WI38 (cell line): ENCODE data around the gene USP24.

Source experiments
- H3K4me3 ChIP-seq: 2 replicates; pipeline ENCODE4 v1.5.1; 2011; ENCODE audit warnings: low read depth, mild to moderate bottlenecking, control low read depth, low read length
- CTCF ChIP-seq: IDR thresholded peaks from 2 replicates; pipeline ENCODE4 v1.5.1; 2012; ENCODE audit warnings: low read depth, mild to moderate bottlenecking, control low read depth, low read length

USP24 gene

DNA sequence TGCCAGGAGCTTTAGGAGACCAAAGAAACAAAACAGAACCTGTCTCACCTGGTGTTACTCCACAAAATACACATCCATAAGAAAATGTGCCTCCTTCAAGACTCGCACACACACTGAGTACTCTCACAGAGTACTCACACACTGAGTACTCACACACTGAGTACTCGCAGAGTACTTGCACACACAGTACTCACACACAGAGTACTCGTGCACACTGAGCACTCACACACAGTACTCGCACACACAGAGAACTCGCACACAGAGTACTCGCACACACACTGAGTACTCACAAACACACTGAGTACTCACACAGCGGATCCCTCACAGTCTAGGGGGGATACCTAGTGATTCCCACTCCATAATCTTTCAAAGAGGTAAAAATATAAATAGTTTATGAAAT lies 135.5 kb downstream of the USP24 start:
- H3K4me3 ChIP-seq: no peak overlapping the region
- TF ChIP-seq CTCF: no peak

DNA sequence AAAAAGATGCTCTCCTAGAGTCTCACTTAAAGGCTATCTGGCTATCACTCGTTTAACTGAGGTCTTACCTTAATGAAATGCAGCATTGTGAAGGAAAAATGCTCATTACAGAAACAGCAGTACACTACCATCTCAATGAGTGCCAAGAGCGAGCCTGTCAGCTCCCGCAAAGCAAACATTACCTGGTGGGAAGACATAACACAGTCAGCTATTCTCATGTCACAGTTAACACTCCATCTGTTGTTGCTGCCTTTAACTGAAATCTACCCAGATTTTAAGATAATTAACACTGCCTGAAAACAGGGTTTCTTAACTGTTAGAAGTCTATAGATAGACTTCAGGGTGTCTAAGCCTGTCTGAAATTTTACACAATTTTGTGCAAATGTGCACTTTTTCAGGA lies 136.7 kb downstream of the USP24 start:
- H3K4me3 ChIP-seq: no peak overlapping the region
- TF ChIP-seq CTCF: no peak

DNA sequence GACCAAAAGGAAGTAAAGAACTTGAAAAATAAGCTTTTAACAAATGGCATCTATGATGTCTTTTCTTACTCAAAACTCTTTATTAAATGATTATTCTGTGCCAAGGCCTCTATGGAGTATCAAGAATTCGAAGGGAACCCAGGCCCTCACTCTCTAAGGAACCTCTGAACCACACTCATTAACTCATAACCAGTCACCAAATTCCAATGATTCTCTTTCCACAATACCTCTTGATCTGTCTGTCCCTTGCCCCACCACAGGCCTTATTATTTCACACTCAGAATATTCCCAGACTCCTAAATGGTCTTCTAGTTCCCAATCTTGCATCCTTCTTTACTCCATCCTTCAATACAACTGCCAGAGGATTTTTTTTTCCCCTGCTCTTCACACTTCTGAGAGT lies 138.8 kb downstream of the USP24 start:
- no peak overlapping the region for H3K4me3 ChIP-seq
- no peak for TF ChIP-seq CTCF

- TF ChIP-seq CTCF: no peak
- H3K4me3 ChIP-seq: no peak overlapping the region
These were observed 140.7 kb downstream of the USP24 start for GRCh38 chr1:55074455-55074854.

DNA sequence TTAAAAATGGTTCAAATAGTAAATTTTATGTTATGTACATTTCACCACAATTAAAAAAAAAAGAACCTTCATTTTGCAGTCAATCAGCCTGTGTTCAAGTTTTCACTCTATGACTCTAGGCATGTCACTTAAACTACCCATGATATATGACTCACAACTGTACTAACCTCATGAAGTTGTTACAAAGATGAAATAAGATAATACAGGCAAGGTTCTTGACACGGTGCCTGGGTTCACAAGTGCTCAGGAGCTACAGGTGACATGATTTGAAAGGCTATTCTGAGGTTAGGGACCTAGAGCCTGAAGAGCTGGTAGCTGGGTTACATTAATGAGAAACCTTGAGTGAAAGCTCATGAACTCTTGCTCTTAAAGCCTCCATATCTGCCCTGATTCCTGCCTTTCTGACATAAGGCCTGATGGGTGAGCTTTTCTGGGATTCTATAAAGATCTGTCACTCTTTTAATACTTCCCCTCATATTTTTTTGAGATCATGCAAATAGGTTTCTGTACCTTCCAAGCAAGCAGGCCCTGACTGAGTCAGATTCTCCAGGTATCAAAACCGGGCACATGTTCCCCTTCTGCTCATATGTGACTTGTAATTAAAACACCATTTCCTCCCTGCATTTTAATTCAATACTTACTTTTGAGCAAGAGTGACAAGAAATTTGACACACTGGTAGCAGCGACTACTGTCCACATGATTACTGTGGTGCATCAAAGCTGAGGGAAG lies 141.8 kb downstream of the USP24 start:
- no peak overlapping the region for H3K4me3 ChIP-seq
- TF ChIP-seq CTCF: no peak

GRCh38 chr1:55071477-55071876 lies 143.7 kb downstream of the USP24 start:
- TF ChIP-seq CTCF: peak; percentile 36

DNA sequence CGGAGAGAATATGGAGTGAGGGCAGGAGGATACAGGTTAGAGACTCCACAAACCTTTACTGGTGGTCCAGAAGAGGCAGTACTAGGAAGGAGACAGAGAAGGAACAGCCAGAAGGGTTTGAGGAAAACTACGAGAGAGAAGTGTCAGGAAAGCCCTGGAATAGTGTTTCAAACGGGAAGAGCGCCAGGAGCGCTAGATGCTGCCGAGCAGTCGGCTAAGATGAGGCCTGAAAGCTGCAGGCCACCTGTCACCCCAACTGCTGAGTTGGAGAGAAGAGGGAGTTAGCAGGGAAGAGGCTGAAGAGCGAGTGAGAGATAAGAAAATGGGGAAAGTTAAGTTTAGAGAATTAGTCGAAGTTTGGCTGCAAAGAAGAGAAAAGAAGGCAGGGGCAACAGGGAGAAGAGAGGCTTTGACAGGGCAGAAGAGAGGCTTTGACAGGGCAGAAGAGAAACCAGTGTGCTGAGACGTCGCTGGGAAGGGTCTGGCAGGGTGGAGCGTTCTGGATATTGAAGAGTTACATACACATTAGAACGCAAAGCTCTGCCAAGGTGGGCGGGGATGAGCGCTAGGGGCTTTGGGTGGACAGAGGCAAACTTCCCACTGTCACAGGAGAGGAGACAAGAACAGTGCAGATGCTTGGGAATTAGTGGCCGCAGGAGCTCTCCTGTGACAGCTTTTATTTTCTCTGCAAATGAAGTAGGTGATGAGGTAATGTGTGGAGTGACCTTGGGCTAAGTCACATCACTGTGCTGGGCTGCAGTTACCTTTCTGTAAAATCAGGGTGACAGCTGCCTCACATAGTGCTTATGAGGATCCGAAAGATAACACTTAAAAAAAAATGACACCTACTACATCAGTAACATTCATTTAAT lies 144.6 kb downstream of the USP24 start:
- no peak for TF ChIP-seq CTCF
- H3K4me3 ChIP-seq: no peak overlapping the region

More at GRCh38 chr1:55071477-55071876, 143.7 kb downstream of the USP24 start:
- no peak overlapping the region for H3K4me3 ChIP-seq
